ENCODE data around the gene TEN1.
"Not testable (repeated sequence)": the region's sequence is repeated elsewhere in the genome, so short reads cannot be mapped to it uniquely, and the experiment has no call there.

Gene TEN1

GRCh38 chr17:76036497-76037261, 57.6 kb downstream of the TEN1 start:
- no peak overlapping the region for H3K4me3 ChIP-seq (replicated peaks; ENCODE audit: insufficient read depth, low read length)
- no peaks in the 10 kb centered on the region for H3K27me3 ChIP-seq (ENCODE audit: insufficient read depth, poor library complexity, severe bottlenecking)
- DNase-seq (ENCODE audit: low read depth in 1 of 2, low spot score in 1 of 2): no peak
- H3K27ac ChIP-seq (replicated peaks): no peak overlapping the region
- TF ChIP-seq POLR2AphosphoS5 (IDR thresholded peaks at IDR 0.05; ENCODE audit: low read depth) (no peak), SPI1 (IDR thresholded peaks at IDR 0.05; ENCODE audit: borderline replicate concordance, low read depth) (no peak), CTCF (IDR thresholded peaks at IDR 0.05; ENCODE audit: insufficient read depth, low read length) (no peak), GABPA (IDR thresholded peaks at IDR 0.05; ENCODE audit: low read depth) (no peak), REST (IDR thresholded peaks at IDR 0.05; ENCODE audit: insufficient replicate concordance, low read depth) (no peak)

GRCh38 chr17:76038050-76038449, 59.0 kb downstream of the TEN1 start:
- DNase-seq (ENCODE audit: low read depth in 1 of 2, low spot score in 1 of 2): no peak
- Histone ChIP-seq H3K4me3 (replicated peaks; ENCODE audit: insufficient read depth, low read length) (no peak overlapping the region), H3K27ac (replicated peaks) (no peak overlapping the region), H3K27me3 (ENCODE audit: insufficient read depth, poor library complexity, severe bottlenecking) (no peaks in the 10 kb centered on the region)
- TF ChIP-seq CTCF (IDR thresholded peaks at IDR 0.05; ENCODE audit: insufficient read depth, low read length): no peak
- TF ChIP-seq REST (IDR thresholded peaks at IDR 0.05; ENCODE audit: insufficient replicate concordance, low read depth): no peak
- TF ChIP-seq GABPA (IDR thresholded peaks at IDR 0.05; ENCODE audit: low read depth): no peak
- TF ChIP-seq SPI1 (IDR thresholded peaks at IDR 0.05; ENCODE audit: borderline replicate concordance, low read depth): no peak
- TF ChIP-seq POLR2AphosphoS5 (IDR thresholded peaks at IDR 0.05; ENCODE audit: low read depth): no peak

GRCh38 chr17:76039121-76039520, 60.1 kb downstream of the TEN1 start:
- no peak overlapping the region for H3K4me3 ChIP-seq (replicated peaks; ENCODE audit: insufficient read depth, low read length)
- no peak overlapping the region for H3K27ac ChIP-seq (replicated peaks)

GRCh38 chr17:76040376-76040775, 61.3 kb downstream of the TEN1 start:
- no peak overlapping the region for H3K4me3 ChIP-seq (replicated peaks; ENCODE audit: insufficient read depth, low read length)
- no peak for DNase-seq (ENCODE audit: low read depth in 1 of 2, low spot score in 1 of 2)
- H3K27me3 ChIP-seq (ENCODE audit: insufficient read depth, poor library complexity, severe bottlenecking): no peaks in the 10 kb centered on the region
- no peak overlapping the region for H3K27ac ChIP-seq (replicated peaks)
- TF ChIP-seq POLR2AphosphoS5 (IDR thresholded peaks at IDR 0.05; ENCODE audit: low read depth) (no peak), SPI1 (IDR thresholded peaks at IDR 0.05; ENCODE audit: borderline replicate concordance, low read depth) (no peak), GABPA (IDR thresholded peaks at IDR 0.05; ENCODE audit: low read depth) (no peak)

More at GRCh38 chr17:76039121-76039520, 60.1 kb downstream of the TEN1 start:
- no peak for DNase-seq (ENCODE audit: low read depth in 1 of 2, low spot score in 1 of 2)
- TF ChIP-seq GABPA (IDR thresholded peaks at IDR 0.05; ENCODE audit: low read depth): no peak
- TF ChIP-seq POLR2AphosphoS5 (IDR thresholded peaks at IDR 0.05; ENCODE audit: low read depth): no peak
- no peaks in the 10 kb centered on the region for H3K27me3 ChIP-seq (ENCODE audit: insufficient read depth, poor library complexity, severe bottlenecking)

GRCh38 chr17:76042868-76043267, 63.8 kb downstream of the TEN1 start:
- not testable (repeated sequence) for DNase-seq (ENCODE audit: low read depth in 1 of 2, low spot score in 1 of 2); H3K27me3 ChIP-seq (ENCODE audit: insufficient read depth, poor library complexity, severe bottlenecking); H3K27ac ChIP-seq (replicated peaks); H3K4me3 ChIP-seq (replicated peaks; ENCODE audit: insufficient read depth, low read length)

GRCh38 chr17:76044475-76045007, 65.5 kb downstream of the TEN1 start:
- not testable (repeated sequence) for H3K27me3 ChIP-seq (ENCODE audit: insufficient read depth, poor library complexity, severe bottlenecking); H3K4me3 ChIP-seq (replicated peaks; ENCODE audit: insufficient read depth, low read length); DNase-seq (ENCODE audit: low read depth in 1 of 2, low spot score in 1 of 2); H3K27ac ChIP-seq (replicated peaks)
